NCI-H2196 (cell line): ENCODE measurements around the gene TXK.

Experiments
- DNase-seq: peaks from one replicate; lab custom pipeline; 2025; ENCODE audit not compliant: unreplicated experiment; lab: John Stamatoyannopoulos, UW

The TXK gene

DNA sequence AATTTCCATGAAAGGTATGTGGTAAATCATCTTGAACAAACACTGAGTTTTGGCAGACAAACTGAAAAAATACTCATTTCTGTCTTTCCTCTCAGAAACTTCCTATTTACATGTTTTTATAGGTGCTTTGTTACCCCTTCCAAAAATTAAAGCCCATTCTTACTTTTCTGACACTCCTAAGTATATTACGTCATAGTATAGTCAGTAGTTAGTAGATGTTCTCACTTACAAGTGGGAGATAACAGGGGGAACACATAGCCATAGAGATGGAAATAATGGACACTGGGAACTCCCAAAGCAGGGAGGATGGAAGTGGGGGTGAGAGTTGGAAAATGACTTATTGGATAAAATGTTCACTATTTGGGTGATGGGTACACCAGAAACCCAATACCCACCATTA is 28.8 kb downstream of the TXK start:
- no peak for DNase-seq

- no peak for DNase-seq
Measured at GRCh38 chr4:48103483-48104139, 30.4 kb downstream of the TXK start.

GRCh38 chr4:48102303-48102702 is 31.7 kb downstream of the TXK start:
- DNase-seq = no peak

DNA sequence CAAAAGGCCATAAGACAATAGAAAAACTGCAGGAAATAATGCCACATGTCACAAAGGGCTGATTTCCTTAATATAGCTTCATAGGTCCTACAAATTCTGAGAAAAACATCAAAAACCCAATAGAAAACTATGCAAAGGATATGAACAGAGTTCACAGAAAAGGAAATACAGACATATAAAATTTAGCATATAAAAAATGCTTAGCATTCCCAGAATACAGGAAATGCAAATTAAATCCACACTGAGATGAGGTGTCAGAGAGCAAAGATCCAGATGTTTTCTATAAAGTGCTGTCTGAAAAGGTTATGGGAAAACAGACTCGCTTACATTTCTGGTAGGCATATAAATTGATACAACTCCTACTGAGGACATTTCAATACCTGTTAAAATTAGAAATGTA is 33.8 kb downstream of the TXK start:
- no peak for DNase-seq

DNA sequence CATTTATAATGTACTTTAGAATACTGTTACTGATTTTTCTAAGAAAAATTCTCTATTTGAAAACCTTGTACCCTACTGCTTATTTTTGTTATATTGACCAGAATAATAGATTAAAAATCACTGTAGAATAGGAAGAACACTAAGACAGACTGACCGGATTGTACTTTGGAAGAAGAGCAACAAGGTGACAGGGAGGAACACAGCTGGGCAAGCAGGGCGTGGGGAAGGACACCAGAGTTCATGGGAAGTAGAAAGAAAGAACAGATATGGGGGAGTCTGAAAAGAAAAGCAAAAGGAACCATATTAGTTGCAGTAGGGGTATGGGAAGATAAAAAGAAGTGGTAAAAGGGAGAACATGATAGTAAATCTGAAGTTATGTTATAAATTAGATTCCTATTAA is 38.6 kb downstream of the TXK start:
- no peak for DNase-seq

GRCh38 chr4:48093991-48094416 is 40.0 kb downstream of the TXK start:
- no peak for DNase-seq

DNA sequence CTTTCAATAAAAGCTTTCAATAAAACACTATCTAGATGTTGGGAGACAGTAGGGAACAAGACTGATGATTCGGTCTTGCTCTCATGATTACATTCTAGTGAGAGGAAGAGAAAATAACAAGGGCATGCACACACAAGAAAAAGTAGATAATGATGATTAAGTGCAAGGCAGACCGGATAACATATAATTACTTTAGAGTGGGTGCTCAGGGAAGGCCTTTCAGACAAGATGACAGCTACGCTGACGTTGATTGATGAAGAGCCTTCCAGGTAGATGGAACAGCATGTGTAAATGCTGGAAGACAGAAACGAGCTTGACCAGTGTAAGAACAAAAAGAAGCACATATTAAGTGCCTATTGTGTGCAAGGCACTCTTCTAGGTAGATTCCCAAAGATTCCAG is 43.4 kb downstream of the TXK start:
- no peak for DNase-seq

GRCh38 chr4:48085821-48086589 is 48.0 kb downstream of the TXK start:
- no peak for DNase-seq

GRCh38 chr4:48082956-48083355 is 51.1 kb downstream of the TXK start:
- no peak for DNase-seq

- DNase-seq = no peak
Measured at GRCh38 chr4:48081196-48081595, 52.9 kb downstream of the TXK start.

GRCh38 chr4:48079972-48080391 is 54.1 kb downstream of the TXK start:
- no peak for DNase-seq

DNA sequence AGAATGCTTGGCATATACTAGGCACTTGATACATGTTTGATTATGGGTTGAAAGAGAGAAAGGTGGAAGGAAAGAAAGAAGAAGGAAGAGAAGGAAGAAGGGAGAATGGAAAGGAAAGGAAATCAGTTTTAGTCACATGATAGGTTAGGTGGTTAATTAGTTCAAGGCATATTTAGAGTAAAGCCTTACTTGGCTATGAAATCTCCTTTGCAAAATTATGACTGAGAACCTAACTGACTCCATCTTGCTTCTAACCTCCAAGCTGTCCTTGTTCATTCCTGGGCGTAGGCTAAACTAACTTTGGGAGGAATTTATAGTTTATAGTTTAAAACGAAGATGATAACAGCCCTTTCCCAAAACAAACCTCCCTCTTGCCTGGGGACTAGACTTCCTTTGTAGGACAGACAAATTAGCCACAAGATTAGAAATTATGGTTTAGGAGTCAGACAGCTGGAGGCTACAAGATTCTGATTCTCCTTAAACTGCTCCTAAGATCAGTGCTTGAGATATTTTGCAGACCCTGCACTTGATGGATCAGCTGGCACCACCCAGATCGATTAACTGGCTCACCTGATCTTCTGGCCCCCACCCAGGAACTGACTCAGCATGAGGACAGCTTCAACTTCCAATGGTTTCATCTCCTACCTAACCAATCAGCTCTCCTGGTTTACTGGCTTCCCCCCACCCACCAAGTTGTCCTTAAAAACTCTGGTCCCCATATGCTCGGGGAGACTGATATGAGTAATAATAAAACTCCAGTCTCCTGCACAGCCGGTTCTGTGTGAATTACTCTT is 55.0 kb downstream of the TXK start:
- no peak for DNase-seq

- no peak for DNase-seq
Measured at GRCh38 chr4:48078425-48078824, 55.6 kb downstream of the TXK start.

DNA sequence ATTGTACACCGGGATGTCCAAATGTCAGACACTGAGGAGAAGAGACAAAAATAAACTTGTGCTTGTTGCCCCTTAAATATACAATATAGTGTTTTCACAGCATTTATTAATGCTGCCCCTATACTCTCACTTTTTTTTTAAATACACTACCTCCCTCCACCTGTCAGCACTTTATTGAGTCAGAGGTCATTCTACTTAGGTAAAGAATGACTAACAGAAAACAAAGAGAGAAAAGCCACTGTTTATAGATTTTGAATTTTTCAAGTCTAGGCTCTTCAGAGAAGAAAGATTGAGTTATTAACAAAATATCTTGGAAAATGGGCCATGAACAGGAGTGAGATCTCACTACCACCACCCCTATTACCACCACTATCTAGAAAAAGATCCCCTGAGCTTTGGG is 59.4 kb downstream of the TXK start:
- DNase-seq = no peak

- DNase-seq = no peak
Measured at GRCh38 chr4:48073567-48074103, 60.4 kb downstream of the TXK start.

- DNase-seq = no peak
Measured at GRCh38 chr4:48071191-48071590, 62.9 kb downstream of the TXK start.

- no peak for DNase-seq
Measured at GRCh38 chr4:48069026-48069425, 65.0 kb downstream of the TXK start.

DNA sequence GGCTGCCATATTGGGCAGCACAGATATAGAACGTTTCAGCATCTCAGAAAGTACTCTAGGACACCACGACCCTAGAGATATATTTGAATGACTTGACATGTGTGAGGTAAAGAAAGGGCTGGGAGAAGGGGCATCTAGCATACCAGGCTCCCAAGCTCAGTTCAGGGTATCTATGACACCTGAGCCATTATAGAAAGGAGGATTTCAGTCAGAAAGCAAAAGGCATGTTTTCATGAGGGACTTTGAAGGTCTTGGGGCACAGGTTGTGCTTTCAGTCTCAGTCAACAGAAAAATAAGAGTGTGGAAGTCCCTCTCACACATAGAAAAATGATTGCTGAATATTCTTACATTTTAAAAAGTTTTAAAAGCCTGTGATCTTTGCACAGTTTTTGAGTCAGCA is 65.9 kb downstream of the TXK start:
- no peak for DNase-seq

DNA sequence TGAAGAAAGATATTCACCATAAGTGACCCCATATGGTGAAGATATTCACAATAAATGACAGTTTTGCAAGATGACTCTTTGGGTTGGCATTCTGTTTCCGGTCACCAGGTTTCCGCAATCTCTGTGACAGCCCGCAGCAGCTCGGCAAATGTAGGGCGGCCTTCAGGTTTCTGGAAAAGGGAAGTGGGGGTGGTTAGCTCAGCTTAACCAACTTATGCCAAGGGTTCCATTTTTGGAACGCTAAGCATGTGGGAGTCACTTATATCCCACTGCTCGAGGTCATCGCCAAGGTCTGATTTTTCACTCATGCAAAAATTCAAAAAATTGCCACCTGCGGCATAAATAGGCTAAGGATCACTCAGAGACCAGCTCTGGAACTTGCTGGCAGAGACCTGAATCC is 66.5 kb downstream of the TXK start:
- no peak for DNase-seq

- DNase-seq = no peak
Measured at GRCh38 chr4:48065587-48066052, 68.4 kb downstream of the TXK start.

- no peak for DNase-seq
Measured at GRCh38 chr4:48064349-48064748, 69.7 kb downstream of the TXK start.
